Posterior vena cava (tissue), 2 donors: Measurements from ENCODE around the gene PPP1R9A. TPM values are rescaled to one million over a fixed set of nuclear protein-coding genes. Genes with fewer than 3 reads are reported as not detected.

Experiments used
- DNase-seq: peaks from one replicate; pipeline ENCODE4 v3.0.0-alpha.2; 2020; ENCODE audit warnings: low spot score
- intact Hi-C, 2 donors: fragments of 100-400 bp; cut with DNase I; formaldehyde crosslinking; loops; one replicate each; pipeline versions ENCODE4 v1.14.1 to v1.14.2; 2022 to 2023
- total RNA-seq, 2 donors: library from RNA; stranded (reverse); fragmentation: NEBNext Ultra II Directional; extraction: Animal tissue kit (Norgen Biotek cat#: 25700); gene quantifications; one replicate each; pipeline ENCODE4 v1.2.1, GENCODE V29; 2021
- donor health status: DM: yes; HTN: yes; CAD: no.
- donor health status: DM: yes; HTN: yes; CAD: no.

PPP1R9A gene
- total RNA-seq, 2 donors from 2014 or later, result 7.3 to 15.5 TPM

DNA sequence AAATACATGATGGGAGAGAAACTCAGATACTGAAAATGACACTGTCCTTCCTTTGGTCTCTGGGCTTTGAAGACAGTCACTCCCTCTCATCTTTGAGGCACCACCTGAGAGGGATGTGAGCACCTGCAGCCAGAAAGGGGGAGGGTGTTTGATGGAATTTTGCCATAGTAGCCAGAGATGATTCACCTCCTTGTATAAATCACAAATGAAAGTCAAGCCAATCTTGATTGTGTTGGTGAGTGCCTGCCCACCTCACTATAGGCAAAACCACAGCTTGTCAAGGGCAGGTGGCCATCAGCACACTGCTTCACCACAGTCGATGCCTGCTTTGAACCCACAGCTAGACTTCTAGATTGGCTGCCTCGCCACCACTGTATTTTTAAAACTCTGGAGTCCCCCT is 368.7 kb downstream of the PPP1R9A start:
- DNase-seq, result no peak
- intact Hi-C loops, result no loop called here

DNA sequence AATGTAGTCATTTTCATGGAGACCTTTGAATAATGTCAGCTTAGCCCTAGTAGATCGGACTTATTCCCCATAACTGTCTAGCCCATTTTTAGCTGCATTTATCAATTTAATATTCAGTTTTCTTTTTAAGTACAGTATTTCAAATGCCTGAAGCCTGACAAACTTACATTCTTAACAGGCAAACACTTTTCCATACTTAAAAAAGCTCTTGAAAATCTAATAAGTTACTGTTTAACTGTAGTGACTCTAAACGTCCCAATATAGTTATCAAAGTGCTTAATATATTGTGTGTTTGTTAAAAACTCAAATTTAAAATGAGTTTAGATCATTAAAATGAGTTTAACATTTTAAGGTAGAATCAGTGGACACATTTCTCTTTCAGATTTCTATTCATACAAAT is 372.0 kb downstream of the PPP1R9A start:
- no peak for DNase-seq
- intact Hi-C loops, result no loop called here

DNA sequence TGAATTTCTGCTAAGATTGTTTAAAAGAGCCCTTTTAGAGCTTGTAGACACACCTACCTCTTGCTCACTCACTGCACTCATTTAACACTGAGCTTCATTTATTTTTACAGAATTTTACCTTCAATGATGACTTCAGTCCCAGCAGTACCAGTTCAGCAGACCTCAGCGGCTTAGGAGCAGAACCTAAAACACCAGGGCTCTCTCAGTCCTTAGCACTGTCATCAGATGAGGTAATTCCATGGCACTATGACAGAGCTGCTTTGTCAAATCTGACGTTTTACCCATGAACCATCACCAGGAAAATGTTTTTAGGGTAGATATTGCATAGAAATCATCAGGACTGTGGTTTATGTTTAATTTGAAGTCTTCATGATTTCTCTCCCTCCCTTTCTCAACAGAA is 378.7 kb downstream of the PPP1R9A start:
- no peak for DNase-seq
- intact Hi-C loops, result no loop called here

DNA sequence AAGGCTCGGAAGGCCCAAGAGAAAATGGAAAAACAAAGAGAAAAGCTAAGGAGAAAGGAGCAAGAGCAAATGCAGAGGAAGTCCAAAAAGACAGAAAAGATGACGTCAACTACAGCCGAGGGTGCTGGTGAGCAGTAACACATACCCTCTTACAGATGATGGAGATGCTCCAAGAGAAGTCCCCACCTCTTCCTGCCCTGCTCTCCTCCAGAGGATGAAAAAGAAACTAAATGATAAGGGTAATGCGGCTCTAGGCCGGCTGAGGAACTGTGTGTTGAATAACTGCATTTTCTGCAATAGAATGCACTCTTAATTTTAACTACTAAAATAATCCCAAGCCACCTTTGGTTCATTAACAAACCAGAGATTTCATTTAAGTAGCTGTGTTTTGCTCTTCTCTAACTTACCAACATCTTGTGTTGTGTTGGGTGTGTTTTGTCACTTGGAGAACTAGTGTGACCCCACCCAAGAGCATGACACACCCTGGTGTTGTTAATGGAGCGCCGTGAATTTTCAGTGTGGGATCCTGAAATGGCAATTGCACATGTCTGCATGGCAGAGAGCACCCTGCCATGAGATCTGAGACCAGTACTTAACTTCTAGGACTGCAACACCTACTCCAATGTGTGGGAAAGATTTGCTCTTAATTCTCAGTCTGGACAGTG is 382.9 kb downstream of the PPP1R9A start:
- intact Hi-C loops, result no loop called here
- DNase-seq, result no peak

DNA sequence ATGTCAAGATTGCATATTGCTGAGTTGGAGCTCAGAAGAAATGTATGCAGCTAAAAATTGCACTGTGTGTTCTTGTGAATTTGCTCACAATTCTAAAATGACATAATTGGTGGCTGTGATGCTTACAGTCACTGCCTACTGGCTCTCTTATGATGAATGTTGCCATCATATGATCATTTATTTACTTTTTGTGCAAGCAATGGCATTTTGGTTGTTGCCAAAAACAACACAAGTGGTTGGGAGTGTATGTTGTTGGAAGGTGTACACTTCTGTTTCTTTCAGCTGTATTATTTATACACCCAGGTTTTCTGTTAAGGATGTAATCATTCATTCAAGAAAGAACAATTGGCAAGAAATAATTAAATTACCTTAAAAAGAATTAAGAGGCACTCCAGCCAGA is 388.0 kb downstream of the PPP1R9A start:
- intact Hi-C loops, result no loop called here

DNA sequence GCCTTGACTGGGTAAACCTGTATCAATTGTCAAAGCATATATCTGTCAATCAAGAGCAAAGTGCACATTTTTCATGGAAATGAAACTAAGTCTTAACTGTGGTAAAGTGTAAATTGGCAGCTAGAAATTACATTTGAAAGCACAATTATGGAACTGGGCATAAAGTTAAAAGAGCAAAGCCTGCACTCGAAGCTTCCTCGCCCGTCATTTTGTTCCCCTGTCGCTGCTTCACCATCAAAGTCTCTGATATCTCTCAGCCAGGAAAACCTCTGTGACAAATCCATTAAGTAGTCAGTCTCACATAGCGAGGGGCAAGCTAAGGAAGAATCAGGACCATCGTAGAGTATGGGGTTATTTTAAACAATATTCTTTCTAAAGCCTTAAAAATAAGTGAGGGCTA is 389.1 kb downstream of the PPP1R9A start:
- DNase-seq, result no peak
- intact Hi-C loops, result no loop called here

More for the DNA sequence above, 388.0 kb downstream of the PPP1R9A start:
- DNase-seq, result no peak

DNA sequence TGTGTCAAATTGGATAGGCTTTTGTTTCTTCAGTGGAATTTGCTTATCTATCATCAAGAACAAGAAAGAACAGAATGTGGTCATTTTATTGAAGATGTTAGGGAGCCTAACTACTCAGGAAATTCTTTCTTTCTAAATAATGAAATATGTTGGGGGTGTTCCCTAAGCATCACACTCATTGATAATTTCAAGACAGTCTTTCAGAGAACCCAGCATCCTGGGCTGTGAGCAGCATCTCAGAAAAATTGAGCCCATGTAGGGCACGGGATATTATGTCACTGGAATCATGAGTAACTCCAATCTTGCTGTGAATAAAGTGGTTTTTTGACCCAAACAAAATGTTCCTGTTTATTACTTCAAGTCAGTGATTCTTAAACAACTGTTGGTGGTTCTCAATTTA is 389.6 kb downstream of the PPP1R9A start:
- DNase-seq, result no peak
- intact Hi-C loops, result no loop called here

DNA sequence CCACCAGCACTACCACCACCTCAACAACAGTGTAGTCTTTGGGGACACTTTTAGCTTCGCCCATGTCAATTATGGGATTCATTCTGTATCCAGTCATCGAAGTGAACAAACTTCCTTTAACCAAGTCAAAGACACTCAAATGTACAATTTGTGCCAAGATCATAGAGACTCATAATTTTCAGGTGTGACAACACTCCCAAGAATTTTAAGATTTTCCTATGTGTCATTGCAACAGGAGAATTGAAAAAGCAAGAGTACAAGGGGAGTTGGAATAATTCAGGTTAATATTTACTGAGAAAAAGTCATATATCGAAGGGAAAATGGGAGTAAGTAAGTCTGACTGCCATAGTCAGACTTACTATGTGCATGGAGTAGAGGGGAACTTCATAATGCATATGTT is 390.7 kb downstream of the PPP1R9A start:
- DNase-seq, result no peak
- intact Hi-C loops, result no loop called here

DNA sequence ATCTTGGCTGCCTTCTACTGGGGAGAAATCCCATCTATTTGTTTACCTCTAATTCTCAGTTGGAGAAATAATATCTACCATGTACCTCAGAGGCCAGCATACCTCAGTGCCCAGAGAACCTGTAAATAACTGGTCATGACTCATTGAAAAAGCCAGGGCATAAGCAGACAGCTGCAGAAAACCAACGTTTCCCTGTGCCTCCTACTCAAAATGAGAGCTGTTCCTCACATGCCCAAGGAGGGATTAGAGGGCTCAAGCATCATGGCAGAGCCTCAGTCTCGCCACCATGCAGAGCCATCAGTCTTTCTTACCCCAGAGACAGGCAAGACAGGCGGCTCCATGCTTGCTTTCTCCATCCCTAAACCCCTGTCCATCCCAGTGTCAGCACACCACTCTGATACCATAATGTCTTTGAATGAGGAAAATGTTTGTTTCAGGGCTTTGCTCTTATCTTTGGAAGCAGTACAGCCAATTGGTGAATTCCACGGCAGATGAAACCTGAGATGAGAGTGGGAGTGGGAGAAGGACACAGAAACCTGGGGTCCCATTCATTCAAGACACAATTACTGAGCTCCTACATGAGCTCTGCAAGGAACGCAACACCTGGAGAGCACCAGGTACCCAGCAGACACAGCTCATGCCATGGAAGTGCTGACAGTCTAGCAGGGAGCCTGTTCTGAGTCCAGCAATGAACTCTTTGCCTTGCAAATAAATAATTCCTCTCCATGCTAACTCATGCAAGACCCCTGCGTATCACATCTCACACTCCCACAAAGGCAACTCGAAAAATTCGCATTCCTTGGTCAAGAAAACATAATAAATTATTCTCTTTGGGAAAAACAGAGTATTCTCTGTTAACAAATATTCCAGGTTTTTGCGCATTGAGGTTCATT is 395.9 kb downstream of the PPP1R9A start:
- DNase-seq, result no peak
- intact Hi-C loops, result no loop called here

DNA sequence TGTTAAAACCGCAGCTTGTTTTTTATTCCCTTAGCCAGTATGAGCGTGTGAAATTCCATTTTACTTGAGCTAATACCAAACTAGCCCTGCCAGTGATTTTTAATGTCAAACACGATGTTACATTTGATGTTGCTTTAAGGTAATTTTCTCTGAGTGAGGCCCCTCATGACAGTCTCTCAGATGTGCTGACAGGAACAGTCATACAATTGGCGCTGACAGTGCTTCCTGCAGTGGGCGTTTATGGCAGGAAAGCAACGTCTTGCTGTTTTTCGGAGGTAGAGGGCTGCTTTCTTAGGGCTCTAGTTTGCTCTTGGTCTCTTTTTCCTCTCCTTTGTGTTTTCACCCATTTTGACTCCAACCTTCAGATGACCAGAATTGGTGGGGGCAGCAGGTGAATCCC is 397.6 kb downstream of the PPP1R9A start:
- DNase-seq, result no peak
- intact Hi-C loops, result no loop called here

DNA sequence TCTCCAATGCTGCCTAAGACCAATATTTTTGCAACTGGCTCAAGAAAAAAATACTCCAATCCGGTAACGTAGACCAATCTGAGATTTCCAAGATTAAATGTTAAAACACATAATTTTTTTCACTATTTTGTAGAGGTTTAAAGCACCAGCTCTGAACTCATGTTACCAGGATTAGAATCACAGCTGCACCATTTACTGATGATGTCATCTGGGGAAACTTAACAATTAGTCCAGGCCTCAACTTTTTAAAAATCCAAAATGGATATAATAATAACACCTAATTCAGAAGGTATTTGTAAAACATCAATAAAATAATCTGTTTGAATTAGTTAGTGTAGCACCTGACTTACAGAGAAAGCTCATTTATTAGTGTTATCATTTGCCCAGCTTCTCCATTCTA is 402.6 kb downstream of the PPP1R9A start:
- intact Hi-C loops, result no loop called here
- no peak for DNase-seq

DNA sequence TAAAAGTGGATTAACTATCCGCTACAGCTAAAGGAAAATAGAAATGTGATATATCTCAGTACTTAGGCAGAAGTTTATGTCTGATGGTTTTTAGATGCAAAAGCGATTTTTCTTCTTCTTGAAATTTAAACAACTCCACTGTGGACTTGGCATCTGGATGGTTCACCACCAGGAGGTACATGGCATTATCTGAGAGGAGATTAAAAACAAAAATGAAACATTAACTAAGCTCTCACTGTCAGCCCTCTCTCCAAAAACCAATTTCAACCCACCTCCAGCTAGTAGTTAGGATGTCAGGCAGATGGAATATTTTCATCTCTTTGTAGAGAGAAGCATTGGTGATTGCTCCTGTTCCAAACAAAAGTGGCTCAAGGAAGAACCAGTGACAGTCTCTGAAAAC is 404.0 kb downstream of the PPP1R9A start:
- DNase-seq, result no peak
- intact Hi-C loops, result no loop called here

DNA sequence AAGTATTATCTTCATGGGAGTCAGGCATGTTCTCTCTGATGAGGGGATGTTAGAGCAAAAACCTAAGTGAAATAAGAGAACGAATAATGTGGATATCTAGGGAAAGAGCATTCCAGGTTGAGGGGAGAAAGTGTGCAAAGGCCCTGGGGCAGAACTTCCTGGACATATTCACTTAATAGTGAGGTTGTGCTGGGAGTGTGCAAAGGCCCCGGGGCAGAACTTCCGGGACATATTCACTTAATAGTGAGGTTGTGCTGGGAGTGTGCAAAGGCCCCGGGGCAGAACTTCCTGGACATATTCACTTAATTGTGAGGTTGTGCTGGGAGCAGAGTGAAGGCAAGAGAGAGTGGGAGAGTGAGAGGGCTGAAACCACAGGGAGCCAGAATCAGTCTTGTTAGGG is 405.2 kb downstream of the PPP1R9A start:
- DNase-seq, result peak; percentile 60
- intact Hi-C loops, result no loop called here

DNA sequence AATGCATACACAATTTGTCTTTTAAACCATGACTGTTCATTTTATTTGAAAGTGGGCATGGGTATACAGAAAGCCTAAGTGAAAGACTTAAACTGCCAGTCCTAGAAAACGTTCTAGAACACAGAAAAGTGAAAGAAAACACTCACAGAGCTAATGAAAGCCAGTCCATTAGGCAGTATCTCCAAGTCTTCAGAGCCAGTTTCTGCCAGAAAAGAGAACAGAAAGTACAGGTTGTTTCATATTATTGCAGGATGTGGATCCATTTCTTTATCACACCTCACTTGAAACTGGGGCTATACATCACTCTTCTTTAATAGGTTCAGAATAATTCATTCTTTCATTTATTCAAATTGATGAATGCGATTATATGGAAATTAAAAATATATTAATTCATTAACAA is 409.2 kb downstream of the PPP1R9A start:
- DNase-seq, result no peak
- intact Hi-C loops, result no loop called here

DNA sequence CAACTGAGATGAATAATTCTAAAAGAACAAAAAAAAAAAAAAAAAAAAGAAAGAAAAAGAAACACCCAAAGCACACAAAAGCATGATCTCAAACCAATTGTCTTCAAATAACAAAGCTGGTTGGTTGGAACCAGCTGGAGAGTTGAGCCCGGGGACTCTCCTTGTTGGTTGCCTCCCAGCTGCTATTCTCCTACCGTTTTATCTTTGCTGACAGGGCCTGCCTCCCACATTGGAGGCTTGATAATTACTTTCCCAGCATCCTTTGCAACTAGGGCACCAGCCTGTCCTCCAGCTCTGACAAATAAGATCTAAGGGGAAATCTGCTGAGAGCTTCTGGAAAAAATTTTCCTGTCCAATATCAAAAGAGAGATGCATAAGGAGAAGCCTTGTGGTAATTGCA is 410.2 kb downstream of the PPP1R9A start:
- no peak for DNase-seq
- intact Hi-C loops, result no loop called here

DNA sequence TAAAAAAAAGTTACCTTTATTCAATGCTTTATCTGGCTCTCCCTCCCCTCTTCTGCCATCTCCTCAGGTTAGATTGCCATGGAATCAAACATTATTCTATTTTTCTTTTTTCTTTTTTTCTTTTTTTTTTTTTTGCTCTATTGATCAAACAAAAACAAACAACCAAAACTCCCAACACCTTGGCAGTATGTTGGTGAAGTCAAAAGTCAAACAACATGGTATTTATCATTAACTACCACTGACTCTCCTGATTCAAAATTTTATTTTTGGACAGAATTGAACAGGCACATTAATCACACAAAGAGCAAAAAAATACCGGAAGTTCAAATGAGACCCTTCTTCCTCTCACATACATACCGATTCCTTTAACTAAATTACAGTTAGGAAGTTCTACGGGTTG is 410.6 kb downstream of the PPP1R9A start:
- intact Hi-C loops, result no loop called here
- no peak for DNase-seq

DNA sequence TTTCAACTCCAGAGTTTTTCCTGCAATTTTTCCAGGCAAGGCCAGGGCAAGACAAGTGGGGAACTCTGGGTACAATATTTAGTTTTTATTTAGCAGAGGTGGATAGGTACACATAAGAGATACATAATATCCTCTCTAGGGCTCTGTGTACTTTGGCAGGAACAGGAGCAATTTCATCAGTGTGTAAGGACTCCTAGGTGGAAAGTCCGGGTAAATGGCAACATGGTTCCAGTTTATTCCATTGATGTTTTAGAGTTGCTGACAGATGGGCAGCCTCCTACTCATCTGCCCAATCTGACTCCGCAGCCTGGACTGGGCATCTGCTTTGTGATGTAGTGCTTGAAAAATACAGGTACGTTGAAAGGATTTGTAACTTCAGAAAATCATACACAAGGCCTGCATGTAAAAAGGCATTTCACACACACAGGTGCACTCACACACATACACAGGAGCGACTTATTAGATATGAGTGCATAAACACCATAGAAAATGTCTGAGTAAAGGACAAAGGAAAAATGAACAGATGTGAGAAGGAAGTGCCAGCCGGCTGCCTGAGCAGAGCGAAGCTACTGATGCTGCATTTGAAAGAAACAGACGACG is 411.2 kb downstream of the PPP1R9A start:
- DNase-seq, result no peak
- intact Hi-C loops, result no loop called here

DNA sequence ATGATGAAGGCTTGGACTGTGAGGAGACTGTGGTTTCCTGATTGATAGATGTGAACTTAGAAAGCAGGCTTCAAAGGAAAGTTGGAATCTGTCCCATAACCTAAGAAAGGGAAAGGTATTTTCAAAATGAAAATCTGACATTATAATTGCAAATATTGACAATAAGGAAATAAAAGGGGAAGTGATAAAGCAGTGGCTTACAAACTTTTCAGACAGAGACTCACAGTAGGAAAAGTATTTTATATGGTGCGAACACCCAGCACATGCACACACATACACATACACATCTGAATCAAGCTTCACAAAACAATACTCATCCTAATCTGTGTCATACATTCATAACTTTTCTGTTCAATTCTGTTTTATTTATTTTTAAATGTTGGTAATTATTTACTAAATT is 412.2 kb downstream of the PPP1R9A start:
- intact Hi-C loops, result no loop called here
- no peak for DNase-seq

DNA sequence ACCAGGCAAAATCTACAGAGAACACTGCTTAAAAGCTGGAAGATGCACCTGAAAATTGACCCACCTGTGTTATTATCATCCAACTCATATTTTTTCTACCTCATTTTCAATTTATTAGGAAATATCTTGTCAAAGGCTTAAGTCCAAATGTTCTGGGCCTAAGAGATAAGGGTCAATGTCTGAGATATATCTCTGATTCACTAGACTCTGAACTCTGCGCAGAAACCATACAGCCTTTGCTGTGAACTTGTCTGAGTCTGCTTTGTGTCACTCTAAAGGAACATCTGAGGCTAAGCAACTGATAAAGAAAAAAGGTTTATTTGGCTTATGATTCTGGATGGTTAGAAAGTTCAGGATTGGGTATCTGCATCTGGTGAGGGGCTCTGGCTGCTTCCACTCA is 413.3 kb downstream of the PPP1R9A start:
- no peak for DNase-seq
- intact Hi-C loops, result no loop called here

DNA sequence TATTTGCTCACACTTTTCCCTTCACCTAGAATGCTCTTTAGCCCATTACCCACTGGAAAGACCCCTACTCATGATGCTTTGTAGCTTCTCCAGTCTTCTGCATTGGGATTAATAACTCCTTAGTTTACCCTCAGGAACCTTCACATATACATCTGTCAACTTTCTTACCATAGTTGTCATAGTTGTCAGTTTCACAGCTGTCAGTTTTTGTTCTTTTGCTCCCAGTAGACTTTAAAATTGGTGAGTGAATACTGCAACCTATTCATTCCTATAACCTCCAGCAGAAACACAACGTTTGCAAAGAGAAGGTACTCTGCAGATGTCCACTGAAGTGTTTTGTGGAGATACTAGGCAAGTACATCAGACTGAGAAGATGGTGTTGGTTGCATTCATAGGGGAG is 414.3 kb downstream of the PPP1R9A start:
- no peak for DNase-seq
- intact Hi-C loops, result no loop called here

DNA sequence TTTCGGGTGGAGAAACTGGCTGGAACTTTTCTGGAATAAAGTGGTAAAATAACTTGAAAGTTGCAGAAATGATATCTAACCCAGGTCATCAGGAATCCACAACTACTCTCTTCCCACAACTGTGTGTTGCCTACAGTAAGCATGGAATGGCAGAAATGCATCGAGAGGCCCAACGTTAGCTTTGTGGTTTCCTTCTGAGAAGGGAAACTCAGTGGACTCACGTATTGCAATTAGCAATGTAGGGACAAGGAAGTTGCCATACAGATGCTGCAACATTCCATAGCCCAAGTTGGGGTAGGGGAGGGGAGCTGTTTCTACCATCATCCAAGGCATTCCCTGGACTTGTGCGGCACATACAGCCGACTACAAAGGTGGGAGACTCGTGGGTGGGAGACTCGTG is 415.0 kb downstream of the PPP1R9A start:
- intact Hi-C loops, result no loop called here

More for the DNA sequence above, 415.0 kb downstream of the PPP1R9A start:
- DNase-seq, result no peak
